GM18499 (cell line): ENCODE data around the gene FAM83D.

Source experiments
- ATAC-seq: cut with Tn5 transposase; IDR thresholded peaks from one replicate; pipeline ENCODE4 v1.9.1; 2021; ENCODE audit warnings: moderate number of reproducible peaks; ENCODE audit not compliant: insufficient read depth, unreplicated experiment

The FAM83D gene

GRCh38 chr20:38894091-38894847, 31.9 kb upstream of the FAM83D start:
- ATAC-seq, result no peak

GRCh38 chr20:38895098-38895949, 30.9 kb upstream of the FAM83D start:
- no peak for ATAC-seq

GRCh38 chr20:38896009-38896594, 30.1 kb upstream of the FAM83D start:
- ATAC-seq, result no peak

GRCh38 chr20:38897267-38897666, 28.9 kb upstream of the FAM83D start:
- no peak for ATAC-seq

- no peak for ATAC-seq
These were observed 25.6 kb upstream of the FAM83D start for GRCh38 chr20:38900606-38901005.

GRCh38 chr20:38902601-38903000, 23.6 kb upstream of the FAM83D start:
- ATAC-seq, result no peak

GRCh38 chr20:38903335-38903734, 22.9 kb upstream of the FAM83D start:
- no peak for ATAC-seq

GRCh38 chr20:38905375-38905774, 20.8 kb upstream of the FAM83D start:
- no peak for ATAC-seq

GRCh38 chr20:38907918-38908677, 18.1 kb upstream of the FAM83D start:
- no peak for ATAC-seq

- no peak for ATAC-seq
These were observed 10.9 kb upstream of the FAM83D start for GRCh38 chr20:38915355-38915754.

- ATAC-seq, result no peak
These were observed 8.6 kb upstream of the FAM83D start for GRCh38 chr20:38917657-38918056.

GRCh38 chr20:38918172-38918571, 8.0 kb upstream of the FAM83D start:
- no peak for ATAC-seq

- ATAC-seq, result no peak
These were observed 6.5 kb upstream of the FAM83D start for GRCh38 chr20:38919683-38920082.

GRCh38 chr20:38920411-38920810, 5.8 kb upstream of the FAM83D start:
- ATAC-seq, result no peak

- no peak for ATAC-seq
These were observed 5.4 kb upstream of the FAM83D start for GRCh38 chr20:38920851-38921250.

- ATAC-seq, result no peak
These were observed 1.5 kb upstream of the FAM83D start for GRCh38 chr20:38924718-38925117.

- no peak for ATAC-seq
These were observed 858 bp downstream of the FAM83D start for GRCh38 chr20:38926934-38927616.

GRCh38 chr20:38927902-38928578, 1.8 kb downstream of the FAM83D start:
- ATAC-seq, result no peak

- no peak for ATAC-seq
These were observed 4.0 kb downstream of the FAM83D start for GRCh38 chr20:38930242-38930569.

GRCh38 chr20:38931984-38932383, 5.8 kb downstream of the FAM83D start:
- ATAC-seq, result no peak
